Measurements from ENCODE around the gene XIRP1.

XIRP1 gene

GRCh38 chr3:39209329-39209970, 17.1 kb upstream of the XIRP1 start:
- no peak for DNase-seq (ENCODE audit: low spot score)

- DNase-seq (ENCODE audit: low spot score) = peak; percentile 63
Observed at GRCh38 chr3:39208463-39209055, 16.2 kb upstream of the XIRP1 start.

GRCh38 chr3:39207361-39208186, 15.2 kb upstream of the XIRP1 start:
- peak; percentile 13 for DNase-seq (ENCODE audit: low spot score)

- no peak for DNase-seq (ENCODE audit: low spot score)
Observed at GRCh38 chr3:39205919-39206516, 13.6 kb upstream of the XIRP1 start.

- DNase-seq (ENCODE audit: low spot score) = no peak
Observed at GRCh38 chr3:39205131-39205530, 12.7 kb upstream of the XIRP1 start.

- no peak for DNase-seq (ENCODE audit: low spot score)
Observed at GRCh38 chr3:39203860-39204259, 11.5 kb upstream of the XIRP1 start.

GRCh38 chr3:39203402-39203801, 11.0 kb upstream of the XIRP1 start:
- DNase-seq (ENCODE audit: low spot score) = no peak

GRCh38 chr3:39202094-39202493, 9.7 kb upstream of the XIRP1 start:
- no peak for DNase-seq (ENCODE audit: low spot score)

- no peak for DNase-seq (ENCODE audit: low spot score)
Observed at GRCh38 chr3:39196671-39197356, 4.4 kb upstream of the XIRP1 start.

GRCh38 chr3:39196034-39196433, 3.6 kb upstream of the XIRP1 start:
- no peak for DNase-seq (ENCODE audit: low spot score)

GRCh38 chr3:39193391-39193790, 996 bp upstream of the XIRP1 start:
- no peak for DNase-seq (ENCODE audit: low spot score)

- DNase-seq (ENCODE audit: low spot score) = no peak
Observed at GRCh38 chr3:39191773-39192172, 622 bp downstream of the XIRP1 start.

GRCh38 chr3:39191111-39191510, 1.3 kb downstream of the XIRP1 start:
- no peak for DNase-seq (ENCODE audit: low spot score)

GRCh38 chr3:39190281-39191025, 1.9 kb downstream of the XIRP1 start:
- no peak for DNase-seq (ENCODE audit: low spot score)

- peak; percentile 73 for DNase-seq (ENCODE audit: low spot score)
Observed at GRCh38 chr3:39189959-39190269, 2.5 kb downstream of the XIRP1 start.

- DNase-seq (ENCODE audit: low spot score) = no peak
Observed at GRCh38 chr3:39189150-39189958, 3.0 kb downstream of the XIRP1 start.

GRCh38 chr3:39188271-39189149, 3.9 kb downstream of the XIRP1 start:
- DNase-seq (ENCODE audit: low spot score) = no peak

GRCh38 chr3:39187372-39188155, 4.8 kb downstream of the XIRP1 start:
- no peak for DNase-seq (ENCODE audit: low spot score)

GRCh38 chr3:39186692-39187151, 5.7 kb downstream of the XIRP1 start:
- DNase-seq (ENCODE audit: low spot score) = no peak

Data from kidney capillary endothelial cell (primary cell).